PFSK-1 (cell line): ENCODE results near the gene WASL.

Source experiments
- FOXP2 ChIP-seq: optimal IDR thresholded peaks from 2 replicates; pipeline ENCODE3; 2011; ENCODE audit warnings: borderline replicate concordance, control low read depth, inconsistent platforms; ENCODE audit not compliant: insufficient read depth; ENCODE audit errors: extremely low read length, extremely low read depth
- POLR2AphosphoS5 ChIP-seq: IDR thresholded peaks from 2 replicates; pipeline ENCODE4 v1.6.1; 2012; ENCODE audit warnings: low read depth, mild to moderate bottlenecking, control low read depth, low read length, moderate library complexity
- REST ChIP-seq, 2 experiments: IDR thresholded peaks; 2 replicates each; pipeline versions ENCODE4 v1.6.1 to v1.8.0; 2011 to 2012; ENCODE audit warnings: low read depth in 2 of 2, low read length in 2 of 2, control low read depth in 1 of 2, inconsistent platforms in 1 of 2, mild to moderate bottlenecking in 1 of 2, moderate library complexity in 1 of 2; ENCODE audit not compliant: insufficient read depth in 1 of 2
- SIN3A ChIP-seq: IDR thresholded peaks from 2 replicates; pipeline ENCODE4 v1.6.1; 2012; ENCODE audit warnings: mild to moderate bottlenecking, low read length, moderate library complexity, borderline replicate concordance; ENCODE audit not compliant: insufficient read depth
- TAF1 ChIP-seq: IDR thresholded peaks from 2 replicates; pipeline ENCODE4 v1.6.1; 2012; ENCODE audit warnings: low read length, control low read depth, borderline replicate concordance; ENCODE audit not compliant: insufficient read depth

The WASL gene

GRCh38 chr7:123662755-123663154 lies 86.0 kb downstream of the WASL start:
- TF ChIP-seq REST (IDR thresholded peaks at IDR 0.05; ENCODE audit: insufficient read depth in 1 of 2, low read depth in 2 of 2, low read length in 2 of 2), result no peak
- TF ChIP-seq POLR2AphosphoS5, result no peak
- no peak for TF ChIP-seq TAF1
- no peak for TF ChIP-seq SIN3A
- TF ChIP-seq FOXP2, result no peak

GRCh38 chr7:123662293-123662692 lies 86.5 kb downstream of the WASL start:
- no peak for TF ChIP-seq REST (IDR thresholded peaks at IDR 0.05; ENCODE audit: insufficient read depth in 1 of 2, low read depth in 2 of 2, low read length in 2 of 2)
- TF ChIP-seq TAF1, result no peak
- TF ChIP-seq SIN3A, result no peak
- no peak for TF ChIP-seq FOXP2
- no peak for TF ChIP-seq POLR2AphosphoS5

DNA sequence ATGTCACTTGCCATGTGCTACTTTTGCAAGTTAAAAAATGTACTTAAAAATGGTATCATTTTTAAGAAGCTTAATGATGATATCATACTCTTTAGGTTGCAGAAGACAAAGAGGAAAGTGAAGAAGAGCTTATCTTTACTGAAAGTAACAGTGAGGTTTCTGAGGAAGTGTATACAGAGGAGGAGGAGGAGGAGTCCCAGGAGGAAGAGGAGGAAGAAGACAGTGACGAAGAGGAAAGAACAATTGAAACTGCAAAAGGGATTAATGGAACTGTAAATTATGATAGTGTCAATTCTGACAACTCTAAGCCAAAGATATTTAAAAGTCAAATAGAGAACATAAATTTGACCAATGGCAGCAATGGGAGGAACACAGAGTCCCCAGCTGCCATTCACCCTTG lies 87.0 kb downstream of the WASL start:
- TF ChIP-seq FOXP2 (no peak), POLR2AphosphoS5 (no peak), TAF1 (no peak), REST (IDR thresholded peaks at IDR 0.05; ENCODE audit: insufficient read depth in 1 of 2, low read depth in 2 of 2, low read length in 2 of 2) (no peak), SIN3A (no peak)

GRCh38 chr7:123660514-123661354 lies 88.1 kb downstream of the WASL start:
- TF ChIP-seq FOXP2 (no peak), TAF1 (no peak), SIN3A (no peak), REST (IDR thresholded peaks at IDR 0.05; ENCODE audit: insufficient read depth in 1 of 2, low read depth in 2 of 2, low read length in 2 of 2) (no peak), POLR2AphosphoS5 (no peak)

DNA sequence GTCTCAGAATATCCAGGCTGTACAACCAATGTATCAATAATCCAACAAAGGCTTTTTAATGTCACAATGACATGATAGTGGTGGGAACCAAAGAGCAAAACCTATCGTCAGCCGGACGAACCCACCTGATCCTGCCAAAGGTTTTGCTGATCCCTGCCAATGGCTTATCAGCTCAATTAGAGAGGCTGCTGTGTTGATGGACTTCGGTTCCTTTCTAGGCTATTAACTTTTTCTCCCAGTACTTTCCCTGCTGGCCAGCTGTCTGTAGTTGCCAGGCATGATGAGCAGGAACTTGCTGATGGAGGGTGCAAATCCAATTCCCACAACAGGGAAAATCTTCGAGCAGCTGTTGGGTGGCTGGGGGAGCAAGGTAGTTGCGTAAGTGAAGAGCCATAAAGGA lies 90.8 kb downstream of the WASL start:
- TF ChIP-seq REST (IDR thresholded peaks at IDR 0.05; ENCODE audit: insufficient read depth in 1 of 2, low read depth in 2 of 2, low read length in 2 of 2) (no peak), SIN3A (no peak), POLR2AphosphoS5 (no peak), FOXP2 (no peak), TAF1 (no peak)
